ENCODE measurements around the gene FAM89A.
A peak's percentile ranks its signal among the peaks of the same experiment; 100 is the strongest.

Gene FAM89A

DNA sequence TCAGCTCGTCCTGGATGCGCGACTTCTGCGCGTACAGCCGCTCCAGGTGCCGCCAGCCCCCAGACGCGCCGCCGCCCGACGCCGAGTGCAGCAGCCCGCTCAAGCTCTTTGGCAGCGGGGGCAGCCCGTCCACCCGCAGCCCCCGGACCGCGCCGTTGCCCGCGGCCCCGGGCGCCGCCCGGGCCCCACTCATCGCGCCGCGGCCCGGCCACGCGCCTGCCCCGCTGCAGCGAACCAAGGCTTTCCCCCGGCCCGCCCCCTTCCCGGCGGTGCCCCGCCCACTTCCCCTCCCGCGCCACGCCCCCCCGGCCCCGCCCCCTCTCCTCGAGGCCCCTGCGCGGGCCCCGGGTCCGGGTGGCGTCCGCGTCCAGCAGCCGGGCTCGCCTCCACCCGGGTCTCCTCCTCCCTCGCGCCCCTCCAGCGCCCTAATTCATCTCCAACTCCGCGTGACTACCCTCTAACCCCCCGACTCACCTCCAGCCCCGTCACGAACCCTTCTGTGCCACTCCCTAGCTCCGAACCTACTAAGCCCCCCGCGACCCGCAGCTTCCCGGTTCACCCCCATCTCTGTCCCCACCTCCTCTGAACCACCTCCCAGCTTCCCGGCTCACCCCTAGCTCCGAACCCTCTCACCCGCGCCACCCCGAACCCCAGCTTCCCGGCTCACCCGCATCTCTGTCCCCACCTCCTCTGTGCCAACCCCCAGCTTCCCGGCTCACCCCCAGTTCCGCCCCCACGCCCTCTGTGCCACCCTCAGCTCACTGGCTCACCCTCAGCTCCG, at the start of gene FAM89A:
FAM89A (minus strand) TSS at position 236 of the 781 bp plus-strand sequence; CDS start at position 193, 43 bp downstream.
- peak within 1 kb of the TSS; percentile 63 for H3K4me3 ChIP-seq (ENCODE audit: low read length)
- H3K36me3 ChIP-seq (ENCODE audit: control insufficient read depth, low read depth, low read length) = no peaks in the 10 kb centered on the region
- no peaks in the 10 kb centered on the region for H3K4me1 ChIP-seq (ENCODE audit: control insufficient read depth, low read depth, low read length)
- H3K9me3 ChIP-seq (ENCODE audit: control insufficient read depth, low read depth, low read length) = no peaks in the 10 kb centered on the region
- no peak within 1 kb of the TSS for H3K27ac ChIP-seq (ENCODE audit: low read length)
- peaks cover 97% of the 10 kb centered on the region for H3K27me3 ChIP-seq (ENCODE audit: control insufficient read depth, insufficient read depth, low read length)
- H3K9ac ChIP-seq (ENCODE audit: low read length) = no peak within 1 kb of the TSS

DNA sequence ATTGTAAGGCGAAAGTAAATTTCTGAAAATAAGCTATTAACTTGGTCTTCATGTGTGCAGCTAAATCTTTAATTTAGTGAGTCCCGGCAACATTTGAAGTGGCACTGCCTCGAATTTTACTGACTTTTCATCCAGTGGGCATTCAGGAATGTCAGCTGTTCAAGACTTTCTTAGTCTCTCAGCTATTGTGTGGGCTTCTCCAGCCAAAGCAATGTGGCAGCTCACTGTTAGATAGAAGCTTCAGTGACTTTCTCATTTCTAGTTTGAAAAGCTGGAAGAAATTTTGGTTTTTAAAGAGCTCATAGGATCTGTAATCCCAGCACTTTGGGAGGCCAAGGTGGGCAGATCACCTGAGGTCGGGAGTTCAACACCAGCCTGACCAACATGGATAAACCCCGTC, 44.3 kb upstream of the FAM89A start:
- Histone ChIP-seq H3K4me3 (ENCODE audit: low read length) (no peak overlapping the region), H3K36me3 (ENCODE audit: control insufficient read depth, low read depth, low read length) (no peaks in the 10 kb centered on the region), H3K9ac (ENCODE audit: low read length) (no peak overlapping the region), H3K27me3 (ENCODE audit: control insufficient read depth, insufficient read depth, low read length) (no peaks in the 10 kb centered on the region), H3K27ac (ENCODE audit: low read length) (no peak overlapping the region), H3K4me1 (ENCODE audit: control insufficient read depth, low read depth, low read length) (no peaks in the 10 kb centered on the region), H3K9me3 (ENCODE audit: control insufficient read depth, low read depth, low read length) (no peaks in the 10 kb centered on the region)

DNA sequence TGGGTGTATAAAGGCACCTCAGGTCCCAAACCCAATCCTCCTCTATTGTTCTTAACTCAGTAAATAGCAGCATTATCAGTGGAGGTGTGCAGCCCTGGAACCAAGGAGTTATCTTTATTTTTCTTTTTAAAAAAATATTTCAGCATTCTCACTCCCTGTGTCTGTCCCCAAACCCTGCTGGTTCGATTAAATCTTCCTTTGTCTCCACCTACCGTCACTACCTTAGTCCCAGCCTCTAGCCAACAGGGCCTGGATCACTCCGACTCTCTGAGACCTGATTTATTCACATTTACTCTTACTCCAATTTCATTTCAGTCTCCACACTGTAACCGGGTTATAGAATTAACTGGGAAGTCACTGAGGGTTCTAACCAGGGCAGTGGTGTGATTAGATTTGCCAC, 39.1 kb upstream of the FAM89A start:
- no peaks in the 10 kb centered on the region for H3K4me1 ChIP-seq (ENCODE audit: control insufficient read depth, low read depth, low read length)
- H3K27ac ChIP-seq (ENCODE audit: low read length) = no peak overlapping the region
- no peaks in the 10 kb centered on the region for H3K36me3 ChIP-seq (ENCODE audit: control insufficient read depth, low read depth, low read length)
- H3K9me3 ChIP-seq (ENCODE audit: control insufficient read depth, low read depth, low read length) = no peaks in the 10 kb centered on the region
- H3K4me3 ChIP-seq (ENCODE audit: low read length) = no peak overlapping the region
- H3K27me3 ChIP-seq (ENCODE audit: control insufficient read depth, insufficient read depth, low read length) = no peaks in the 10 kb centered on the region
- H3K9ac ChIP-seq (ENCODE audit: low read length) = no peak overlapping the region

DNA sequence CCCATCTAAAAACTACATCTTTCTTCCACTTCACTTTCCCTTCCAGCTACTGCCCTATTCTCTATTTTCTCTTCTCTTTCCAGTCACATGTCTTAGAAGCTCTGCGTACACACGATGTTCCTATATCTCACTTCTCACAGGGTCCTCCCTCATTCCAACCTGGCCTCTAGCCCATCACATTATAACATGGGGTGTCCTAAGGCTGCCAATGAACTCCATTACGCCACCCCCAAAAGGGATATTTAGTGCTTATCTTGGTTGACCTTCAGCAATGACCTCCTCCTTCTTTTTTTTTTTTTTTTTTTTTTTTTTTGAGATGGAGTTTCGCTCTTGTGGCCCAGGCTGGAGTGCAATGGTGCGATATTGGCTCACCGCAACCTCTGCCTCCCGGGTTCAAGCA, 38.2 kb upstream of the FAM89A start:
- Histone ChIP-seq H3K36me3 (ENCODE audit: control insufficient read depth, low read depth, low read length) (no peaks in the 10 kb centered on the region), H3K4me1 (ENCODE audit: control insufficient read depth, low read depth, low read length) (no peaks in the 10 kb centered on the region), H3K27ac (ENCODE audit: low read length) (no peak overlapping the region), H3K4me3 (ENCODE audit: low read length) (no peak overlapping the region), H3K27me3 (ENCODE audit: control insufficient read depth, insufficient read depth, low read length) (no peaks in the 10 kb centered on the region), H3K9ac (ENCODE audit: low read length) (no peak overlapping the region), H3K9me3 (ENCODE audit: control insufficient read depth, low read depth, low read length) (no peaks in the 10 kb centered on the region)

DNA sequence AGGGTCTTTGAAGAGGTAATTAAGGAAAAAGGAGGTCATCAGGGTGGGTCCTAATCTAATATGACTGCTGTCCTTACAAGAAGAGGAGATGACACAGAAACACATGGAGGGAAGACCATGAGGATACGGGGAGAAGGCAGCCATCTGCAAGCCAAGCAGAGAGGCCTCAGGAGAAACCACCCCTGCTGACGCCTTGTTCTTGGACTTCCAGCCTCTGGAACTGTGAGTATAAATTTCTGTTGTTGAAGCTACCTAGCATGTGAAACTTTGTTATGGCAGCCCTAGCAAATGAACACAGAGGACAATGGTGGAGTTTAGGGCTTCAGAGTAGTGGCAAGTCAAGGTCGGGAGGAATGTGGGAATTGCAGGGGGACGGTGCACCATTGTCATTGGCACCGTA, 36.7 kb upstream of the FAM89A start:
- H3K27ac ChIP-seq (ENCODE audit: low read length) = no peak overlapping the region
- no peaks in the 10 kb centered on the region for H3K4me1 ChIP-seq (ENCODE audit: control insufficient read depth, low read depth, low read length)
- H3K4me3 ChIP-seq (ENCODE audit: low read length) = no peak overlapping the region
- H3K9me3 ChIP-seq (ENCODE audit: control insufficient read depth, low read depth, low read length) = no peaks in the 10 kb centered on the region
- no peaks in the 10 kb centered on the region for H3K27me3 ChIP-seq (ENCODE audit: control insufficient read depth, insufficient read depth, low read length)
- no peak overlapping the region for H3K9ac ChIP-seq (ENCODE audit: low read length)
- H3K36me3 ChIP-seq (ENCODE audit: control insufficient read depth, low read depth, low read length) = no peaks in the 10 kb centered on the region

DNA sequence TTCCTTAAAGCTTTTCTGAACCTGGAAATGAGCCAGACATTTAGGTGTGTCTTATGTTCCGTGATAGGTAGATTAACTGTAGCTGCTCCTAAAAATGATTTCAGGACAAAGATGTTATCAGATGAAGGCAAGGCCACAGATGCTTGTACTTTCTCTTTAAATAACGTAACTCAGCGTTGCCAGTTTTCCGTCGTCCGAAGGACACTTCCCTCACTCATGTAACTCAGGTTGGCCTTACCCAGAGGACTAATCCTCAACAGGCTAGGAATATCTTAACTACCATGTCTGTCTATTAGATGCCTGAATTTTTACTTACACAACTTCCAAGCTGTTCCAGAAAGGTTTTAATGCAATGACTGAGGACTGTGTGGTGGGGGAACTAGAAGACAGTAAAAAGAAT, 35.4 kb upstream of the FAM89A start:
- H3K4me3 ChIP-seq (ENCODE audit: low read length) = no peak overlapping the region
- no peaks in the 10 kb centered on the region for H3K9me3 ChIP-seq (ENCODE audit: control insufficient read depth, low read depth, low read length)
- no peak overlapping the region for H3K27ac ChIP-seq (ENCODE audit: low read length)
- H3K4me1 ChIP-seq (ENCODE audit: control insufficient read depth, low read depth, low read length) = no peaks in the 10 kb centered on the region
- no peak overlapping the region for H3K9ac ChIP-seq (ENCODE audit: low read length)
- no peaks in the 10 kb centered on the region for H3K27me3 ChIP-seq (ENCODE audit: control insufficient read depth, insufficient read depth, low read length)
- no peaks in the 10 kb centered on the region for H3K36me3 ChIP-seq (ENCODE audit: control insufficient read depth, low read depth, low read length)

DNA sequence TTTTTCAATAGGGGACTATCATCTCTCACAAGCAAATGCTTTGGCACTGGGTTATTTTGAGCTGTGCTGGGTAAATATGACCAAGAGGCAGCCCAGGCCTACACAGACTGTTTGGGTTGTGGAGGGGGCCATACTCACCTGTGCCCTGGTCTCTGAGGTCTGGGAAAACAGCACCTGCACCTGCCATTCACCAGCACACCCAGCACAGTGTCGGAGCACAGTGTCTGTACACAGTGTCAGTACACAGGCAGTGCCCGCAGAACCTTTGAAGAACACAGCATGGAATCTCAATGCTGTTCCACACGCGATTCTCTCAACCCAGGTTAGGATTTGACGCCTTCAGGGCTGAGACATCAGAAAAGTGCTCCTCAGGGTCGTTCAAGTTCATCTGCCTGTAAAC, 35.0 kb upstream of the FAM89A start:
- H3K27me3 ChIP-seq (ENCODE audit: control insufficient read depth, insufficient read depth, low read length) = no peaks in the 10 kb centered on the region

DNA sequence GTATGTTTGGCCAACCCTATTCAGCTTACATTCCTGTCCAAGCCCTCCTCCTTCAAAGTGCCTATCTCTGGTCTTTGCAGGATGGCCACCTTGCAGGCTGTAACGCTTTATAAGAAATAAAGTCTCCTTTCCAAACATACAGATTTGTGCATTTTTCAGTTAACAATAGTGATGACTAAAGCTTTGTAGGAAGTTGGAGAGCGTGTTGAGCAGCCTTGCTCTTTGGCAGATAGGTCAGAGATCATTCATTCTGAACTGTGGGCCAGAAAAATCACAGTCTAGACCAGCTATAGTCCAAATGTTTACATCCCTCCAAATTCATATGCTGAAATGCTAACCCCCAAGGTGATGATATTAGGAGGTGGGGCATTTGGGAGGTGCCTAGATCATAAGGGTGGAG, 34.0 kb upstream of the FAM89A start:
- H3K9me3 ChIP-seq (ENCODE audit: control insufficient read depth, low read depth, low read length) = no peaks in the 10 kb centered on the region
- no peaks in the 10 kb centered on the region for H3K4me1 ChIP-seq (ENCODE audit: control insufficient read depth, low read depth, low read length)
- H3K27ac ChIP-seq (ENCODE audit: low read length) = no peak overlapping the region
- no peak overlapping the region for H3K9ac ChIP-seq (ENCODE audit: low read length)
- H3K27me3 ChIP-seq (ENCODE audit: control insufficient read depth, insufficient read depth, low read length) = no peaks in the 10 kb centered on the region
- no peaks in the 10 kb centered on the region for H3K36me3 ChIP-seq (ENCODE audit: control insufficient read depth, low read depth, low read length)
- no peak overlapping the region for H3K4me3 ChIP-seq (ENCODE audit: low read length)

More for the DNA sequence above, 35.0 kb upstream of the FAM89A start:
- no peaks in the 10 kb centered on the region for H3K4me1 ChIP-seq (ENCODE audit: control insufficient read depth, low read depth, low read length)
- no peak overlapping the region for H3K9ac ChIP-seq (ENCODE audit: low read length)
- no peak overlapping the region for H3K4me3 ChIP-seq (ENCODE audit: low read length)
- no peaks in the 10 kb centered on the region for H3K36me3 ChIP-seq (ENCODE audit: control insufficient read depth, low read depth, low read length)
- no peaks in the 10 kb centered on the region for H3K9me3 ChIP-seq (ENCODE audit: control insufficient read depth, low read depth, low read length)
- H3K27ac ChIP-seq (ENCODE audit: low read length) = no peak overlapping the region

DNA sequence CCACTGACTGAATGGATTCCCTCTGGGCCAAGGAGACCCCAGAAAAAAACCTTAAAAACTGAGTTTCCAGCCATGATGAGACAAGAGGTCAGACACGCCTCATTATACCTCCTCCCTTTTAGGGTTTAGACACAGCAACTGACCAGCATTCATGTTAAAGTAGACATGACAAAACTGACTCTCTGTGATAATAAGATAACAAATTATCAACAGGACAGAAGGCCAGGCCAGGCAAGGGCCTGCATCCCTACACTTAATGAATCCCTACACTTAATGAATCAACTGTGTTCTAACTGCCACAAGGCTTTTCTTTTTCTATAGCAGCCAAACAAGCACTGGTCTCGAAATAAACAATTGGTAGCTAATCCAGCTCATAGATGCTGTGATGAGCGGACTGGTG, 33.3 kb upstream of the FAM89A start:
- peaks cover 3% of the 10 kb centered on the region for H3K4me1 ChIP-seq (ENCODE audit: control insufficient read depth, low read depth, low read length)
- no peaks in the 10 kb centered on the region for H3K27me3 ChIP-seq (ENCODE audit: control insufficient read depth, insufficient read depth, low read length)
- no peaks in the 10 kb centered on the region for H3K36me3 ChIP-seq (ENCODE audit: control insufficient read depth, low read depth, low read length)
- H3K9me3 ChIP-seq (ENCODE audit: control insufficient read depth, low read depth, low read length) = no peaks in the 10 kb centered on the region
- no peak overlapping the region for H3K27ac ChIP-seq (ENCODE audit: low read length)
- no peak overlapping the region for H3K4me3 ChIP-seq (ENCODE audit: low read length)
- no peak overlapping the region for H3K9ac ChIP-seq (ENCODE audit: low read length)

DNA sequence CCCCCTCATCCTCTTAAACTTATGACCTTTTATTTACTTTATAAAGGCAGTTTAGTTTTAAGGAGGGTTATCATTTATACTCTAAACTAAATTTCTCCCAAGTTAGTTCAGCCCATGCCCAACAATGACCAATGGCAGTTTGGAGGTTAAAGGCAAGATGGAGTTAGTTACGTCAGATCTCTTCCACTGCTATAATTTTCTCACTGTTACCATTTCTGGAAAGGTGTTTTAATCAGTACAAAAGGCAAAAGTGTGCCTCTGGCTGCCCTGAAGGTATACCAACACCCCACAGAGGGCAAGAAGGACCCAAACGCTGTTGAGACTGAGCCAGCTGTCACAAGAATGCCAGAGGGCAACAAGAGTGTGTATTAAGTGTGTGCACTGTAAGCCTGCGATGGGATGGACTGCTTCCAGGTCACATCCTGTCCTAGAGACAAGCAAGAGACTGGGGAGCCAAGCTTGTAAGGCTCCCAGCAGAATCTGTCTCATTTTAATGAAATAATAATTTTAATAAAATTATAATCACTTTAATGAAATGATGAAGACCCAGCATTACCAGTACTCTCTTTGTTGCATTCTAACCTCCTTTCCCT, 32.5 kb upstream of the FAM89A start:
- Histone ChIP-seq H3K27ac (ENCODE audit: low read length) (no peak overlapping the region), H3K4me1 (ENCODE audit: control insufficient read depth, low read depth, low read length) (peaks cover 3% of the 10 kb centered on the region), H3K4me3 (ENCODE audit: low read length) (no peak overlapping the region), H3K9me3 (ENCODE audit: control insufficient read depth, low read depth, low read length) (no peaks in the 10 kb centered on the region), H3K36me3 (ENCODE audit: control insufficient read depth, low read depth, low read length) (no peaks in the 10 kb centered on the region), H3K27me3 (ENCODE audit: control insufficient read depth, insufficient read depth, low read length) (no peaks in the 10 kb centered on the region), H3K9ac (ENCODE audit: low read length) (no peak overlapping the region)

DNA sequence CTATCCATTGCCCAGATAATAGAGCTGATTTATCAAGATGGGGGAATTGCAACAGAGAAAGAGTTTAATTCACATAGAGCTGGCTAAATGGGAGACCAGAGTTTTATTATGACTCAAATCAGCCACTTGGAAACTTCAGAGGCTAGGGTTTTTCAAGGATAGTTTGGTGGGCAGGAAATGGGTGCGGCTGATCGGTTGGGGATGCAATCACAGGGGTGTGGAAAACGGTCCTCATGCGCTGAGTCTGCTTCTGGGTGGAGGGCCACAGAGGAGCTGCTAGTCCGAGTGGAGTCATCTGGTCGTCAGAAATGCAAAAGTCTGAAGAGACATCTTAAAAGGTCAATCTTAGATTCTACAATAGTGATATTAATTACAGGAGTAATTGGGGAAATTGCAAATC, 32.0 kb upstream of the FAM89A start:
- Histone ChIP-seq H3K9ac (ENCODE audit: low read length) (no peak overlapping the region), H3K9me3 (ENCODE audit: control insufficient read depth, low read depth, low read length) (no peaks in the 10 kb centered on the region), H3K27me3 (ENCODE audit: control insufficient read depth, insufficient read depth, low read length) (no peaks in the 10 kb centered on the region), H3K36me3 (ENCODE audit: control insufficient read depth, low read depth, low read length) (no peaks in the 10 kb centered on the region), H3K4me1 (ENCODE audit: control insufficient read depth, low read depth, low read length) (peaks cover 3% of the 10 kb centered on the region), H3K27ac (ENCODE audit: low read length) (no peak overlapping the region), H3K4me3 (ENCODE audit: low read length) (no peak overlapping the region)
